Fibroblast of peridontal ligament (primary cell): ENCODE data around the gene FABP3.

Experiments
- DNase-seq: peaks from one replicate; pipeline ENCODE4 v3.0.0-alpha.2; 2010; ENCODE audit errors: extremely low read depth

Gene FABP3

DNA sequence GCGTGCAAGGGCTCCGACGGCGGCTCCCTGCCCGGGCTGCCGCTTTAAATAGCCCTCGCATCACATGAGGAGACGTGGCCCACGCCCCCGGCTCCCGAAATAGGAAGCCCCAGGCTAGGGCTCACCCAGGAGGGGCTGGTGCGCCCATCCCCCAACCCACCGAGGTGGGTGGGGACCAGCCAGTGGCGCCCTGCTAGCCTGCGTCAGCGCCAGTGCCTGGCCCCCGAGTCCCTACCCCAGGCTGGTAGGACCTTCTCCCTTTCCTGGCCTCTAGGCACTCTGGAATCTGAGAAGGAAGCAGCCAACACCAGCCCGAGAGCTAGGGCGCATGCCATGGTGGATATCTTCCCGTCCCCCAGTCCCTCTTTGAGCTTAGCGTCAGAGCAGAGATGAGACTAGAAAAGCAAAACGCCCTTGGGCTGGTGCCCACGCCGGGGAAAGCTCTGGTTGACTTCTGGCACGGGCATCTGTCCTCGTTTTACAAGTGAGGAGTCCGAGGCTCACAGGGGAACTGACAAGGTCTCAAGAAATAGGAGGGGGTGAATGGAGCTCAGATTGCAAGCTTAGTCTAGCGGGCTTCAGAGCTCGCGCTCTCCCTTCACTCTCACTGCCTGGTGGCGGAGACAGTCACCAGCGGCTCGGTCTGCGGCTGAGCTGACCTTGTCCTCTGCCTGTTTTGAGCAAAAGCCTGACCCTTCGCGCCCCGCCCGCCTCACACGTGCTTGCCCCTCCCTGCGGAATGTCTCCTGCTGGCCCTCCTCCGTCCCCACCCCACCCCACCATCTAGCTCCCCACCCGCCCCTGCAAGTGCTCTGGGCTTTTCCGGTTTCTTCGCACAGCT, at the start of gene FABP3:
Gene FABP3 (minus strand): TSS at position 21 of the 841 bp plus-strand sequence. CDS start 62 bp downstream, outside the sequence.
- peak; percentile 67 for DNase-seq

DNA sequence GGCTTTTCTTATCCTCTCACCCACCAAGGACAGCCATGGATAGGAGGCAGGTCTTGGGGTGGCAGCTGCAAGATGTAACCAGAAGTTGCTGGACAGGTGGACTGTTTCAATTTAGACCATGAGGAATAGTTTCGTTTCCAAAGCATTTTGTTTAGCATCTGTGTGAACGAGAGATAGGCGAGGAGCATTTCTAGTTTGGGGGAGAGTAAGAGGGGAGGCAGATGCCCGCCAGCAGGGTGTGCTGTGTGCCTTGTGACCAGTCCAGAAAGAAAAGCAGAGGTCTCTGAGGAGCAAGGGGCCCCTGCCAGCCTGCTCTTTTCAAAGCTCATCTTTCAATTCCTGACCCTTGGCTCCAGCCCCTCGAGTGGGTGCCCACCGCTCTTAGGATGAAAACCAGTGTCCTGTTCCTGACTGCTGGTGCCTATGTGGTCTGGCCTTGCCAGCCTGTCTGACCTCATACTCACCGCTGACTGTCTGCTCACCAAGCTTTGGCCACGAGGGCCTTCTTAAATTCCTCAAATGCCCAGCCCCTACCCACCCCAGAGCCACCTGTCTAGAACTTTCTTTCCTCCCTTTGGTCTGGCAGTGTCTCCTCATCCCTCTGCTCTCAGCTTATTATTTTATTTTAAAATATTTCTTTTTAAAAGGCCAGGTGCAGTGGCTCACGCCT, 48.6 kb upstream of the FABP3 start:
- peak; percentile 42 for DNase-seq

DNA sequence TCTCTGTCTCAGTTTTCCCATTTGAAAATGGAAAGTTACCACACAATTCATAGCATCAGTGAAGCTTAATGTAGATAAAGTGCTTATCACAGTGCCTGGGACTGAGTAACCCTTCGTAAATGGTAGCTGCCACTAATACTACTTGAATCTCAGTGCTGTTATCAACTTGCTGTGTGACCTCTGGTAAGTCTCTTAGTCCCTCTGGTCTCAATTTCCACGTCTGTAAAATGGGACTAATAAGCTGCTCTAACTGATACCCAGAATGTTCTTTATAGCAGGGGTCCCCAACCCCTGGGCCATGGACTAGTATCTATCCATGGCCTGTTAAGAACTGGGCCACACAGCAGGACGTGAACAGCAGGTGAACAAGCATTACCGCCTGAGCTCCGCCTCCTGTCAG, 47.8 kb upstream of the FABP3 start:
- no peak for DNase-seq

GRCh38 chr1:31418626-31419323, 45.9 kb upstream of the FABP3 start:
- no peak for DNase-seq

- no peak for DNase-seq
Observed at GRCh38 chr1:31417148-31417547, 44.3 kb upstream of the FABP3 start.

GRCh38 chr1:31416101-31416736, 43.3 kb upstream of the FABP3 start:
- DNase-seq = no peak

- DNase-seq = no peak
Observed at GRCh38 chr1:31415658-31416057, 42.8 kb upstream of the FABP3 start.

DNA sequence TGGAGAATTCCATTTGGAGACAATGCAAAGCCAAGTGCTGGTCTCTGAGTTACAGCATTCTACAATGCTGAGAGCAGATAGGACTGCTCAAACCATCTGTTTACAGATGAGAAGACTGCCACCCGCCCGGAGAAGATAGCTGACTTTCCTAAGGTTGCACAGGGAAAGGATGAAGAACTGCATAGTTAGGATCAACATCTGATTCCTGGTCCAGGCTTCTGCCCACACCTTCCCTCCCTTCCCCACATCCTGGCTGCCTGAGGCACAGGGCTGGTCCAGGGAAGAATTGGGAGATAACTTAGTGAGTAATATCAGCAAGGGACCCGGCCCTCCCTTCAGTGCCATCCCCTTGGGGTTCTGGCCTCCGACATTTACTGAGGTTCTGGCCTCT, 42.1 kb upstream of the FABP3 start:
- no peak for DNase-seq

DNA sequence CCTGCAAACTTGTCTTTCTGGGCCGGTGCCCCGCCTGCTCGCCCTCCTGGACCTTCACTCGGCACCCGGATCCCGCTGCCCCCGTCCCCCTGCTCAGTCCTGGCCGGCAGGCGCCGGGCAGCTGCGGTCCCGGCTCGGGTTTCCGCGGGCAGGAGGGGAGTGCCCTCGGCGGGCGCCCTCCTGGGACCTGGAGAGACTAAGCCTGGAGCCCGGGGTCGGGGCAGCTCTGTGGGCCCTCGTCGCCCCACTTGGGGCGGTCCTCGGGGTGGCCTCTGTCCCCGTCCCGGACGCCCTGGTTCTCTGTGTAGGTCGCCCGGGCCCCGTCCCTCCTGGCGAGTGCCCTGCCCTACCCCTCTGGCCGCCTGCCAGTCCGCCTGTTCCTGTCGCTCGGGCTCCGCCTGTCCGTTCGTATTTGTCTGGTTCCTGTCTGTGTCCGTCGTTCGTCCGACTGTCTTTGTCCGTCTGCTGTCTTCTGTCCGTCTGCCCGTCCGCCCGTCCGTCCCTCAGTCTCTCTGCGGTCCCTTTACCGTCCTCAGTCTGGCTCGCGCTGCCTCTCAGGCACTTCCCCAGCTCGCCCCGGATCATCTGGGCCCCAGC, 40.6 kb upstream of the FABP3 start:
- peak; percentile 31 for DNase-seq

DNA sequence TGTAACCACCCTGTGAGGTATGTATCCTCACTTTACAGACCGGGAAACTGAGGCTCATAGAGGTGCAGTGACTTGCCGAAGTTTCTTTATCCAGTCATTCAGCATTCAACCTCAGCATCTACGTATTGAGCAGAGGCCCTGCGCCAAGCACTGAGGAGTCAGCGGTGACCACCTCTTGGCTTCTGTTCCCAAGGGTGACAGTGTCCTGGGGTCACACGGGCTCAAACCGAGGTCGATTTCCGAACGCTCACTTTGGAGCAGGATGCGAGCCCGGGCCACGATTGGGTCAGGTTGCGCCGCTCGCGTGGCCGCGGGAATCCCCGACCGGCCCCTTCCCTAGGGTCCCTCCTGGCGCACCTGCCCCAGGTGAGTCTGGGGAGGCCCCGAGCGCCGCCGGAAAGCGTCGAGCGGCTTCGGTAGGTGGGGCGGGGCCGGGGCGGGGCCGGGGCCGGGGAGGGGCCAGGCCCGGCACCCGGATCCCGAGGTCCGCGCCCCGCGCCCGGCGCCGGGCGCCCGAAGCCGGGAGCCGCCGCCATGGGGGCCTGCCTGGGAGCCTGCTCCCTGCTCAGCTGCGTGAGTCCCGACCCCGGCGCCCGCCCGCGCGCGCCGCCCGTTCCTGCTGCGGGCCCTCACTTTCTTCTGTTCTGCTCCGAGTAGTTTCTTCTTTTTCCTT, 40.0 kb upstream of the FABP3 start, which contains the start of gene SERINC2:
Gene SERINC2 (plus strand): TSS at position 482 of the 673 bp plus-strand sequence. CDS start 53 bp downstream, at position 535.
- DNase-seq = no peak

DNA sequence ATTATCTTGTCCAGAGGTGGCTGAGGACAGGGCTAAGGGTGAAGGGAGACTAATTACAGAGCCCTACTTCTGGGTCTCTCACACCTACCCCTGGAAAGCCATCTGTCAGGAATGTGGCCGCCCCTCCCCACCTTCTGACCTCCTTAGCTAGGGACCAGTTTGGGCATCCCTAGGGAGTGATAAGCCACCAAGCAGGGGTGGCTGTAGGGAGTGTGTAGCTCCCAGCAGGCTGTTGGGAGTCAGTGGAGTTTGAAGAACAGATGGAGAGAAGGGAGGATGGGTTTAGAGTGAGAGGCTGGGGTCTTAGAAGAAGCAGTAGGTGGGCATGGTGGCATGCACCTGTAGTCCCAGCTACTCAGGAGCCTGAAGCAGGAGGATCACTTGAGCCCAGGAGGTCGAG, 39.3 kb upstream of the FABP3 start:
- no peak for DNase-seq

DNA sequence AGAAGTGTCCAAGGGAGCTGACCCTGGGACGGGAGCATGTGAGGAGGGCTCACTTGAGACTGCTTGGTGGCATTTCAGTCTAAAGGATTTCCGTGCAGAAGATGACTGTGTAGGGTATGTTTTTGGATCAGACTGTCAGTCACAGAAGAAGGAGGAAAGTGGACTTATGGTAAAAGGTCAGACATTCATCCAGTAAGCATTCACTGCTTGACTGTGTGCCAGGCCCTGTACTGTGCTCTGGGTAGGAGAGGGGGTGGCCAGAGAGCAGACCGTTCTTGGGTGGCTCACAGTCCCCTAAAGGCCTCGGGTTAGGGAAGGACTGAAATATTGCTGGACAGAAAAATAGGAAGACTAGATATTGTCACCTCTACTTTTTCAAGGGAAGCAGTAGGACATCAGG, 38.0 kb upstream of the FABP3 start:
- DNase-seq = peak; percentile 72

DNA sequence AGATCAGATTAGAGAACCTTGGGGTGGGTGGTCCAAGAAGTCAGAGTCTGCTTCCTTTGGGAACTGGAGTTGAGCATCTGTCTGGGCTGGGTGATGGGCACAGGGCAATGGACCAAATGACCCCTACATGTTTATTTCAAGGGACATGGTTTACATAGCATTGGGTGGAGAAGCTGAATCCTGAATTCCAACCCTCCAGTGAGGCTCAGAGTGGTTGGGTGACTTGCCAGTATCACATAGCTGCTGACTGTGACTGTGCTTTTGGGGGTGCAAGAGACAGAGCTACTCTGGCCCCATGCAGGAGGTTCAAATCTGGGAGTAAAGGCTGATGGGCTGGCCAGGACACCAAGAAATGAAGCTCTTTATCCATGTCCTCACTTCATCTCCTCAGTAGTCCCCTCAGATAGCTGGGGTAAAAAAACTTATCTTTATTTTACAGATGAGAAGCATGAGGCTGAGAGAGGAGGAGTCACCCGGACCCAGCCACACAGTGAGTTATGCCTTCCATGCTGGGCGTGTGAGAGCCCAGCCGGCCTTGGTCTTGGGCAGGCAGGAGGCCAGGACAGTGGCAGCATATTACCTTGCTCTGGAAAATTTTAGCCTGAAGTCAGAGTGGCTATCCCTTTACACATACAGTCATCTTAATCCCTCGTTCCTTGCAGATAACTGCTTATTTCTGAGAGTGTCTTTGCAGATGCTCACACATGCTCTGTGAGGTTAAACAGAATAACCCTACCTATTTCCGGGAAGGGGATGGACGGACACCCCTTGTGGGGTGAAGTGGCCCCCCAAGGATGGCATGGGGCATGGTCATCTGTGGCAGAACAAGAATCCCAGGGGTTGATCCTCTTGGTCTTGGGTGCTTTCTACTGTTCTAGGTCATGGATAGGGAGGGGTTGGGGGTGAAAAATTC, 37.3 kb upstream of the FABP3 start:
- peak; percentile 66 for DNase-seq

- no peak for DNase-seq
Observed at GRCh38 chr1:31408788-31409318, 36.0 kb upstream of the FABP3 start.

DNA sequence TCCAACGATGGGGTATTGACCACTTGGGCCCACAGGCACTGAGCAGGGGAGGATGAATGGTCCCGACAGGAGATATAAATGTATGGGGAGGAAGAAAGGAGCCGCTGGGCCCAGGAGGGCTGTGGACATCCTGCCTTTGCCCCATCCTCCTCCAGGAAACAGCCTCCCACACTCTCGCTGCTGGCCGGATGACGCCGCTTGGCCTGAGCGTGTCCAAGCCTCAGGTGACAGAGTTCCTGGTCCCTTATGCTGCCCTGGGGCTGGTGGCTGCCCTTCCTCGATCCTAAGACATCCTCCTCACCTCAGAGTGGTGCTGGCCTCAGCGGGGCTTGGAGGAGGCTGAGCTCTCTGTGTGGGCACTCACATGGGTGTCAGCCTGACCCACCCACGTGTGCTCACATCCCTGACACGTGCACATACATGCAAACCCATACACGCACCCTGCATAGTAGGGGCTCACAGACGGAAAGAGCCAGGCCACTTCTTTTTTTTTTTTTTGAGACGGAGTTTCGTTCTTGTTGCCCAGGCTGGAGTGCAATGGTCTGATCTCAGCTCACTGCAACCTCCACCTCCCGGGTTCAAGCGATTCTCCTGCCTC, 34.3 kb upstream of the FABP3 start:
- DNase-seq = no peak

GRCh38 chr1:31405578-31406245, 32.8 kb upstream of the FABP3 start:
- peak; percentile 59 for DNase-seq

GRCh38 chr1:31401241-31401640, 28.4 kb upstream of the FABP3 start:
- no peak for DNase-seq

DNA sequence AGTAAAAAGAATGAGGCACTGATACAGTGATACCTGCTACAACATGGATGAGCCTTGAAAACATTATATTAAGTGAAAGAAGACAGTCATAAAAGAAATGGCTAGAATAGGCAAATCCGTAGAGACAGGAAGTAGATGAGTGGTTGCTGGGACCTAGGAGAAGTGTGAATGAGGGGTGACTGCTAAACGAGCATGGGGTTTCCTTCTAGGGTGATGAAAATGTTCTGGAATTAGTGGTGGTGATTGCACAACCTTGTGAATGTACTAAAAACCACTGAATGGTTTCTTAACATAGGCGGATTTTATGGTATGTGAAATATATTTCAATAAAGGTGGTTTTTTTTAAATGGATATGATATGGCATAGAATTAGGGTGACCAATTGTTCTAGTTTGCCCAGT, 27.5 kb upstream of the FABP3 start:
- DNase-seq = peak; percentile 67

GRCh38 chr1:31399976-31400375, 27.1 kb upstream of the FABP3 start:
- DNase-seq = peak; percentile 42
